ENCODE data around the gene MLXIPL. TPM values are rescaled to one million over a fixed set of nuclear protein-coding genes. Genes with fewer than 3 reads are reported as not detected.

MLXIPL gene
- total and polyA plus RNA-seq, 5 donors from 2014 or later: not detected

GRCh38 chr7:73644688-73645286, 20.5 kb upstream of the MLXIPL start:
- Mint-ChIP-seq H3K36me3 (no peaks in the 10 kb centered on the region), H3K27ac (no peak overlapping the region), H3K4me3 (no peak overlapping the region), H3K9me3 (peaks cover 0 to 7% (median 0%) of the 10 kb centered on the region in 7 donors), H3K27me3 (peaks cover 44% of the 10 kb centered on the region), H3K4me1 (peaks cover 0 to 11% (median 0%) of the 10 kb centered on the region in 4 donors)
- Histone ChIP-seq H3K4me3 (ENCODE audit: low read depth, low read length) (no peak overlapping the region), H3K27ac (ENCODE audit: insufficient read depth, low read length, poor library complexity, severe bottlenecking) (no peak overlapping the region), H3K36me3 (ENCODE audit: control insufficient read depth, insufficient read depth, low read length) (no peaks in the 10 kb centered on the region), H3K4me1 (ENCODE audit: control insufficient read depth, insufficient read depth, low read length, poor library complexity, severe bottlenecking) (peaks cover 5% of the 10 kb centered on the region), H3K9me3 (ENCODE audit: control insufficient read depth in 2 of 2, low read length in 2 of 2) (peaks cover 6% of the 10 kb centered on the region in 2 experiments), H3K27me3 (ENCODE audit: control insufficient read depth, insufficient read depth, low read length) (peaks cover 8% of the 10 kb centered on the region)
- no peak for ATAC-seq (ENCODE audit: low read depth in 2 of 2)
- DNase-seq: no peak

GRCh38 chr7:73642834-73643233, 18.5 kb upstream of the MLXIPL start:
- no peaks in the 10 kb centered on the region for H3K36me3 ChIP-seq (ENCODE audit: control insufficient read depth, insufficient read depth, low read length)
- H3K27me3 ChIP-seq (ENCODE audit: control insufficient read depth, insufficient read depth, low read length): peaks cover 2% of the 10 kb centered on the region
- H3K27ac ChIP-seq (ENCODE audit: insufficient read depth, low read length, poor library complexity, severe bottlenecking): no peak overlapping the region
- peaks cover 1% of the 10 kb centered on the region for H3K4me1 ChIP-seq (ENCODE audit: control insufficient read depth, insufficient read depth, low read length, poor library complexity, severe bottlenecking)
- no peak overlapping the region for H3K27ac Mint-ChIP-seq
- peaks cover 0 to 7% (median 0%) of the 10 kb centered on the region in 7 donors for H3K9me3 Mint-ChIP-seq
- H3K4me3 Mint-ChIP-seq: no peak overlapping the region
- DNase-seq (no peak), ATAC-seq (ENCODE audit: low read depth in 2 of 2) (no peak)
- H3K9me3 ChIP-seq (ENCODE audit: control insufficient read depth in 2 of 2, low read length in 2 of 2): peaks cover 6% of the 10 kb centered on the region in 2 experiments
- peaks cover 0 to 4% (median 0%) of the 10 kb centered on the region in 4 donors for H3K4me1 Mint-ChIP-seq
- H3K27me3 Mint-ChIP-seq: peaks cover 30% of the 10 kb centered on the region
- H3K4me3 ChIP-seq (ENCODE audit: low read depth, low read length): no peak overlapping the region
- no peaks in the 10 kb centered on the region for H3K36me3 Mint-ChIP-seq

GRCh38 chr7:73638911-73639310, 14.6 kb upstream of the MLXIPL start:
- no peak overlapping the region for H3K27ac ChIP-seq (ENCODE audit: insufficient read depth, low read length, poor library complexity, severe bottlenecking)
- no peak overlapping the region for H3K4me3 ChIP-seq (ENCODE audit: low read depth, low read length)
- Mint-ChIP-seq H3K9me3 (peaks cover 0 to 7% (median 0%) of the 10 kb centered on the region in 7 donors), H3K27me3 (peaks cover 28% of the 10 kb centered on the region), H3K4me3 (no peak overlapping the region), H3K4me1 (no peaks in the 10 kb centered on the region), H3K36me3 (no peaks in the 10 kb centered on the region), H3K27ac (peak overlapping the region in 1 of 3 donors; percentile 53)
- DNase-seq (no peak), ATAC-seq (ENCODE audit: low read depth in 2 of 2) (no peak)
- no peaks in the 10 kb centered on the region for H3K27me3 ChIP-seq (ENCODE audit: control insufficient read depth, insufficient read depth, low read length)
- H3K4me1 ChIP-seq (ENCODE audit: control insufficient read depth, insufficient read depth, low read length, poor library complexity, severe bottlenecking): no peaks in the 10 kb centered on the region
- no peaks in the 10 kb centered on the region for H3K36me3 ChIP-seq (ENCODE audit: control insufficient read depth, insufficient read depth, low read length)
- H3K9me3 ChIP-seq (ENCODE audit: control insufficient read depth in 2 of 2, low read length in 2 of 2): peaks cover 6% of the 10 kb centered on the region in 2 experiments

- H3K9me3 ChIP-seq (ENCODE audit: control insufficient read depth in 2 of 2, low read length in 2 of 2): no peaks in the 10 kb centered on the region
- Mint-ChIP-seq H3K27me3 (peaks cover 25% of the 10 kb centered on the region), H3K4me3 (no peak overlapping the region), H3K9me3 (no peaks in the 10 kb centered on the region), H3K27ac (no peak overlapping the region), H3K4me1 (no peaks in the 10 kb centered on the region), H3K36me3 (no peaks in the 10 kb centered on the region)
- peaks cover 10% of the 10 kb centered on the region for H3K27me3 ChIP-seq (ENCODE audit: control insufficient read depth, insufficient read depth, low read length)
- H3K4me3 ChIP-seq (ENCODE audit: low read depth, low read length): no peak overlapping the region
- H3K27ac ChIP-seq (ENCODE audit: insufficient read depth, low read length, poor library complexity, severe bottlenecking): no peak overlapping the region
- ATAC-seq (ENCODE audit: low read depth in 2 of 2): no peak
- DNase-seq: no peak
- no peaks in the 10 kb centered on the region for H3K36me3 ChIP-seq (ENCODE audit: control insufficient read depth, insufficient read depth, low read length)
- H3K4me1 ChIP-seq (ENCODE audit: control insufficient read depth, insufficient read depth, low read length, poor library complexity, severe bottlenecking): no peaks in the 10 kb centered on the region
These were observed 11.3 kb upstream of the MLXIPL start for GRCh38 chr7:73635428-73636200.

- Histone ChIP-seq H3K27me3 (ENCODE audit: control insufficient read depth, insufficient read depth, low read length) (peaks cover 11% of the 10 kb centered on the region), H3K9me3 (ENCODE audit: control insufficient read depth in 2 of 2, low read length in 2 of 2) (no peaks in the 10 kb centered on the region), H3K4me1 (ENCODE audit: control insufficient read depth, insufficient read depth, low read length, poor library complexity, severe bottlenecking) (no peaks in the 10 kb centered on the region), H3K27ac (ENCODE audit: insufficient read depth, low read length, poor library complexity, severe bottlenecking) (no peak overlapping the region), H3K36me3 (ENCODE audit: control insufficient read depth, insufficient read depth, low read length) (no peaks in the 10 kb centered on the region), H3K4me3 (ENCODE audit: low read depth, low read length) (no peak overlapping the region)
- Mint-ChIP-seq H3K4me1 (no peaks in the 10 kb centered on the region), H3K27me3 (peaks cover 32% of the 10 kb centered on the region), H3K9me3 (no peaks in the 10 kb centered on the region), H3K4me3 (no peak overlapping the region), H3K27ac (no peak overlapping the region), H3K36me3 (no peaks in the 10 kb centered on the region)
- ATAC-seq (ENCODE audit: low read depth in 2 of 2): no peak
- no peak for DNase-seq
These were observed 9.5 kb upstream of the MLXIPL start for GRCh38 chr7:73633844-73634243.

GRCh38 chr7:73633323-73633722, 9.0 kb upstream of the MLXIPL start:
- H3K4me1 ChIP-seq (ENCODE audit: control insufficient read depth, insufficient read depth, low read length, poor library complexity, severe bottlenecking): no peaks in the 10 kb centered on the region
- H3K27me3 Mint-ChIP-seq: peaks cover 37% of the 10 kb centered on the region
- H3K36me3 Mint-ChIP-seq: no peaks in the 10 kb centered on the region
- H3K4me3 ChIP-seq (ENCODE audit: low read depth, low read length): no peak overlapping the region
- peaks cover 11% of the 10 kb centered on the region for H3K27me3 ChIP-seq (ENCODE audit: control insufficient read depth, insufficient read depth, low read length)
- no peak overlapping the region for H3K27ac ChIP-seq (ENCODE audit: insufficient read depth, low read length, poor library complexity, severe bottlenecking)
- no peaks in the 10 kb centered on the region for H3K36me3 ChIP-seq (ENCODE audit: control insufficient read depth, insufficient read depth, low read length)
- no peaks in the 10 kb centered on the region for H3K9me3 Mint-ChIP-seq
- H3K9me3 ChIP-seq (ENCODE audit: control insufficient read depth in 2 of 2, low read length in 2 of 2): no peaks in the 10 kb centered on the region
- H3K4me3 Mint-ChIP-seq: no peak overlapping the region
- no peak overlapping the region for H3K27ac Mint-ChIP-seq
- DNase-seq (no peak), ATAC-seq (ENCODE audit: low read depth in 2 of 2) (no peak)
- no peaks in the 10 kb centered on the region for H3K4me1 Mint-ChIP-seq

- Histone ChIP-seq H3K27me3 (ENCODE audit: control insufficient read depth, insufficient read depth, low read length) (peaks cover 14% of the 10 kb centered on the region), H3K36me3 (ENCODE audit: control insufficient read depth, insufficient read depth, low read length) (no peaks in the 10 kb centered on the region), H3K27ac (ENCODE audit: insufficient read depth, low read length, poor library complexity, severe bottlenecking) (no peak overlapping the region), H3K4me1 (ENCODE audit: control insufficient read depth, insufficient read depth, low read length, poor library complexity, severe bottlenecking) (no peaks in the 10 kb centered on the region), H3K4me3 (ENCODE audit: low read depth, low read length) (no peak overlapping the region), H3K9me3 (ENCODE audit: control insufficient read depth in 2 of 2, low read length in 2 of 2) (no peaks in the 10 kb centered on the region)
- ATAC-seq (ENCODE audit: low read depth in 2 of 2): no peak
- Mint-ChIP-seq H3K9me3 (no peaks in the 10 kb centered on the region), H3K27me3 (peaks cover 35% of the 10 kb centered on the region), H3K4me3 (no peak overlapping the region), H3K36me3 (no peaks in the 10 kb centered on the region), H3K27ac (no peak overlapping the region), H3K4me1 (no peaks in the 10 kb centered on the region)
- no peak for DNase-seq
These were observed 7.2 kb upstream of the MLXIPL start for GRCh38 chr7:73631558-73631957.

- H3K27ac Mint-ChIP-seq: no peak overlapping the region
- H3K27ac ChIP-seq (ENCODE audit: insufficient read depth, low read length, poor library complexity, severe bottlenecking): no peak overlapping the region
- peaks cover 39% of the 10 kb centered on the region for H3K27me3 Mint-ChIP-seq
- no peak overlapping the region for H3K4me3 ChIP-seq (ENCODE audit: low read depth, low read length)
- H3K9me3 ChIP-seq (ENCODE audit: control insufficient read depth in 2 of 2, low read length in 2 of 2): no peaks in the 10 kb centered on the region
- H3K36me3 Mint-ChIP-seq: no peaks in the 10 kb centered on the region
- H3K4me1 ChIP-seq (ENCODE audit: control insufficient read depth, insufficient read depth, low read length, poor library complexity, severe bottlenecking): peaks cover 11% of the 10 kb centered on the region
- H3K36me3 ChIP-seq (ENCODE audit: control insufficient read depth, insufficient read depth, low read length): no peaks in the 10 kb centered on the region
- peaks cover 13% of the 10 kb centered on the region for H3K27me3 ChIP-seq (ENCODE audit: control insufficient read depth, insufficient read depth, low read length)
- peaks cover 0 to 2% (median 0%) of the 10 kb centered on the region in 4 donors for H3K4me1 Mint-ChIP-seq
- no peak overlapping the region for H3K4me3 Mint-ChIP-seq
- ATAC-seq (ENCODE audit: low read depth in 2 of 2) (no peak), DNase-seq (no peak)
- no peaks in the 10 kb centered on the region for H3K9me3 Mint-ChIP-seq
These were observed 4.2 kb upstream of the MLXIPL start for GRCh38 chr7:73628504-73628903.
